HEK293 (cell line): ENCODE results near the gene SRP14.

Experiments used
- GLI4 ChIP-seq: fragments of 450-650 bp; formaldehyde crosslinking; IDR thresholded peaks from 2 replicates; pipeline ENCODE4 v1.5.1; 2016; ENCODE audit warnings: missing biosample characterization, missing genetic modification characterization
- KLF10 ChIP-seq: fragments of 450-650 bp; IDR thresholded peaks from 2 replicates; pipeline ENCODE4 v1.5.1; 2018; ENCODE audit warnings: missing biosample characterization, mild to moderate bottlenecking, missing genetic modification characterization
- KLF16 ChIP-seq: fragments of 450-650 bp; formaldehyde crosslinking; IDR thresholded peaks from 2 replicates; pipeline ENCODE4 v1.5.1; 2017; ENCODE audit warnings: missing biosample characterization, missing genetic modification characterization
- SP2 ChIP-seq: fragments of 450-650 bp; formaldehyde crosslinking; IDR thresholded peaks from 2 replicates; pipeline ENCODE4 v1.5.1; 2016; ENCODE audit warnings: missing biosample characterization, missing genetic modification characterization
- SP3 ChIP-seq: fragments of 450-650 bp; formaldehyde crosslinking; IDR thresholded peaks from 2 replicates; pipeline ENCODE4 v1.5.1; 2016; ENCODE audit warnings: missing biosample characterization, missing genetic modification characterization
- ZBTB20 ChIP-seq: fragments of 450-650 bp; formaldehyde crosslinking; IDR thresholded peaks from 2 replicates; pipeline ENCODE4 v1.5.1; 2016; ENCODE audit warnings: missing biosample characterization, missing genetic modification characterization
- ZFP41 ChIP-seq: fragments of 450-650 bp; formaldehyde crosslinking; IDR thresholded peaks from 2 replicates; pipeline ENCODE4 v1.5.1; 2016; ENCODE audit warnings: missing biosample characterization, missing genetic modification characterization, borderline replicate concordance
- ZIC2 ChIP-seq: fragments of 450-650 bp; formaldehyde crosslinking; IDR thresholded peaks from 2 replicates; pipeline ENCODE4 v1.5.1; 2016; ENCODE audit warnings: missing biosample characterization, missing genetic modification characterization
- ZNF112 ChIP-seq: fragments of 450-650 bp; formaldehyde crosslinking; IDR thresholded peaks from 2 replicates; pipeline ENCODE4 v1.5.0; 2017; ENCODE audit warnings: missing biosample characterization, missing genetic modification characterization
- ZNF211 ChIP-seq: fragments of 450-650 bp; formaldehyde crosslinking; IDR thresholded peaks from 2 replicates; pipeline ENCODE4 v1.5.1; 2016; ENCODE audit warnings: low read depth, missing biosample characterization, missing genetic modification characterization
- ZNF23 ChIP-seq: fragments of 450-650 bp; formaldehyde crosslinking; IDR thresholded peaks from 2 replicates; pipeline ENCODE4 v1.5.1; 2016; ENCODE audit warnings: missing biosample characterization, missing genetic modification characterization, borderline replicate concordance
- ZNF24 ChIP-seq: fragments of 450-650 bp; formaldehyde crosslinking; IDR thresholded peaks from 2 replicates; pipeline ENCODE4 v1.5.1; 2016; ENCODE audit warnings: missing biosample characterization, missing genetic modification characterization
- ZNF266 ChIP-seq: fragments of 450-650 bp; formaldehyde crosslinking; IDR thresholded peaks from 2 replicates; pipeline ENCODE4 v1.5.1; 2016; ENCODE audit warnings: missing biosample characterization, missing genetic modification characterization, low read depth
- ZNF302 ChIP-seq: fragments of 450-650 bp; formaldehyde crosslinking; IDR thresholded peaks from 2 replicates; pipeline ENCODE4 v1.5.1; 2016; ENCODE audit warnings: missing biosample characterization, missing genetic modification characterization, low read depth
- ZNF366 ChIP-seq: fragments of 450-650 bp; formaldehyde crosslinking; conservative IDR thresholded peaks from 2 replicates; pipeline ENCODE4 v1.5.1; 2016; ENCODE audit warnings: missing biosample characterization, missing genetic modification characterization
- ZNF426 ChIP-seq: fragments of 450-650 bp; formaldehyde crosslinking; IDR thresholded peaks from 2 replicates; pipeline ENCODE4 v1.5.1; 2017; ENCODE audit warnings: missing biosample characterization, missing genetic modification characterization, mild to moderate bottlenecking, inconsistent platforms, moderate library complexity
- ZNF560 ChIP-seq: fragments of 450-650 bp; formaldehyde crosslinking; IDR thresholded peaks from 2 replicates; pipeline ENCODE4 v1.5.1; 2017; ENCODE audit warnings: missing biosample characterization, missing genetic modification characterization, borderline replicate concordance
- ZNF585B ChIP-seq: fragments of 450-650 bp; formaldehyde crosslinking; IDR thresholded peaks from 2 replicates; pipeline ENCODE4 v1.5.1; 2016; ENCODE audit warnings: missing biosample characterization, missing genetic modification characterization
- ZNF600 ChIP-seq: fragments of 450-650 bp; formaldehyde crosslinking; IDR thresholded peaks from 2 replicates; pipeline ENCODE4 v1.5.1; 2016; ENCODE audit warnings: missing biosample characterization, missing genetic modification characterization
- ZNF629 ChIP-seq: fragments of 450-650 bp; formaldehyde crosslinking; IDR thresholded peaks from 2 replicates; pipeline ENCODE4 v1.5.1; 2017; ENCODE audit warnings: missing biosample characterization, missing genetic modification characterization
- ZNF707 ChIP-seq: fragments of 450-650 bp; formaldehyde crosslinking; IDR thresholded peaks from 2 replicates; pipeline ENCODE4 v1.5.1; 2016; ENCODE audit warnings: missing biosample characterization, missing genetic modification characterization
- ZNF843 ChIP-seq: fragments of 450-650 bp; formaldehyde crosslinking; IDR thresholded peaks from 2 replicates; pipeline ENCODE4 v1.5.1; 2016; ENCODE audit warnings: missing biosample characterization, missing genetic modification characterization
- TF ChIP-seq, protein P1 (sequence below): fragments of 450-650 bp; formaldehyde crosslinking; IDR thresholded peaks from 2 replicates; pipeline ENCODE4; 2016; ENCODE audit warnings: missing biosample characterization, missing genetic modification characterization
- TF ChIP-seq, protein P2 (sequence below): fragments of 450-650 bp; formaldehyde crosslinking; IDR thresholded peaks from 2 replicates; pipeline ENCODE4 v1.5.1; 2016; ENCODE audit warnings: missing biosample characterization, missing genetic modification characterization
- TF ChIP-seq, protein P3 (sequence below): fragments of 450-650 bp; IDR thresholded peaks from 2 replicates; pipeline ENCODE4 v1.5.1; 2018; ENCODE audit warnings: missing biosample characterization, mild to moderate bottlenecking, missing genetic modification characterization
- TF ChIP-seq, protein P4 (sequence below): fragments of 450-650 bp; formaldehyde crosslinking; IDR thresholded peaks from 2 replicates; pipeline ENCODE4 v1.5.1; 2017; ENCODE audit warnings: missing biosample characterization, missing genetic modification characterization
- TF ChIP-seq, protein P5 (sequence below): fragments of 450-650 bp; formaldehyde crosslinking; IDR thresholded peaks from 2 replicates; pipeline ENCODE4 v1.5.1; 2016; ENCODE audit warnings: missing biosample characterization, missing genetic modification characterization
- TF ChIP-seq, protein P6 (sequence below): fragments of 450-650 bp; formaldehyde crosslinking; conservative IDR thresholded peaks from 2 replicates; pipeline ENCODE4 v1.5.1; 2016; ENCODE audit warnings: low read depth, missing biosample characterization, missing genetic modification characterization

SRP14 gene

DNA sequence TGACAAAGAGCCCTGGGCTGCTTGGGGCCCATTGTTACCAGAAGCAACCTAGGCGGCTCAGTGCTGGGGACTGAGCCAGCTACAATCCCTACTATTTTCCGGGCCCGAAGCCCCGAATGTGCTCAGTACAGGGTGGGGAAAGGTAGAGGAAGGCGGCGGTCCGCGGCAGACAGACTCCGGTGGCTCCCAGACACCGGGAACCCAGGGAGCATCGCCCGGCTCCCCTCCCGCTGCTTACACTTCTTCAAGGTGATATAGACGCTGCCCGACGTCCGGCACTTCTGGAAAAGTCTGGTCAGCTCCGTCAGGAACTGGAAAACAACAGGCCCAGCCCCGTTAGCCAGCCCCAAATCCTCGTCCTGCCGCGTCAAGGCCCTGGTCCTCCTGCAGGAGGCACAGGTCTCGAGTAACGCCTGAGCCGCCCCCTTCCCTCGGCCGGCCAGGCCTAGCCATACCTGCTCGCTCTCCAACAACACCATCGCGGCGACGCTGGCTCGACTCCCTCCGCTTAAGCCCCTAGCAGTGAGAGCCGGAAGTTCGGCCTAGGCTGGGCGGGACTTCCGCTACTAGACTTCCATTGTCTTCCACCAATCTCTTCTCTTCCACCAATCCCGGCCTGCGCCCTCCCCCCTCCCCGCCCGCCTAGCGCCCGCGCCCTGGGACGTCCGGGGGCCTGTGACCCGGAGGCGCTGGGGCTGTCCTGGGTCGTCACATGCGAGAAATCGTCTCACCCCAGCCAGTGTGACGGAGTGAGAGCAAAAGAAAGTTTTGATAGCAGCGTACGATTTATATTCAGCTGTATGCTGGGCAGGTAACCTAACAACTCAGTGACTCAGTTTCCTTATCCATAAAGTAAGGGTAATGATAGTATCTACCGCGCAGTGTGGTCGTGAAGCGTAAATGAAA lies at the start of gene SRP14 (continued):
- TF ChIP-seq ZNF426 (tag by site-specific recombination) (no peak), ZNF211 (tag by site-specific recombination) (no peak), ZFP41 (tag by site-specific recombination) (no peak), ZNF560 (tag by site-specific recombination) (no peak), ZNF843 (no peak), ZNF302 (no peak), GLI4 (no peak), SP2 (tag by site-specific recombination) (peak; percentile 94), SP3 (tag by site-specific recombination) (peak; percentile 80), ZBTB20 (tag by site-specific recombination) (peak; percentile 62), ZNF585B (no peak), ZNF600 (tag by site-specific recombination) (no peak), ZNF707 (tag by site-specific recombination) (no peak), ZNF266 (tag by site-specific recombination) (no peak), ZNF112 (tag by site-specific recombination) (no peak), ZNF629 (tag by site-specific recombination) (peak; percentile 46), KLF16 (tag by site-specific recombination) (peak; percentile 28; the same call in 1 of the 2 replicates), ZIC2 (tag by site-specific recombination) (peak; percentile 54; the same call in 1 of the 2 replicates), KLF10 (tag by site-specific recombination) (no peak), ZNF23 (tag by site-specific recombination) (no peak), ZNF366 (tag by site-specific recombination) (peak; percentile 89), ZNF24 (tag by site-specific recombination) (no peak)
- TF ChIP-seq, protein P1, sequence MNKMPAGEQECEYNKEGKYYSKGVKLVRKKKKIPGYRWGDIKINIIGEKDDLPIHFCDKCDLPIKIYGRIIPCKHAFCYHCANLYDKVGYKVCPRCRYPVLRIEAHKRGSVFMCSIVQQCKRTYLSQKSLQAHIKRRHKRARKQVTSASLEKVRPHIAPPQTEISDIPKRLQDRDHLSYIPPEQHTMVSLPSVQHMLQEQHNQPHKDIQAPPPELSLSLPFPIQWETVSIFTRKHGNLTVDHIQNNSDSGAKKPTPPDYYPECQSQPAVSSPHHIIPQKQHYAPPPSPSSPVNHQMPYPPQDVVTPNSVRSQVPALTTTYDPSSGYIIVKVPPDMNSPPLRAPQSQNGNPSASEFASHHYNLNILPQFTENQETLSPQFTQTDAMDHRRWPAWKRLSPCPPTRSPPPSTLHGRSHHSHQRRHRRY (tag by site-specific recombination): no peak
- TF ChIP-seq, protein P2, sequence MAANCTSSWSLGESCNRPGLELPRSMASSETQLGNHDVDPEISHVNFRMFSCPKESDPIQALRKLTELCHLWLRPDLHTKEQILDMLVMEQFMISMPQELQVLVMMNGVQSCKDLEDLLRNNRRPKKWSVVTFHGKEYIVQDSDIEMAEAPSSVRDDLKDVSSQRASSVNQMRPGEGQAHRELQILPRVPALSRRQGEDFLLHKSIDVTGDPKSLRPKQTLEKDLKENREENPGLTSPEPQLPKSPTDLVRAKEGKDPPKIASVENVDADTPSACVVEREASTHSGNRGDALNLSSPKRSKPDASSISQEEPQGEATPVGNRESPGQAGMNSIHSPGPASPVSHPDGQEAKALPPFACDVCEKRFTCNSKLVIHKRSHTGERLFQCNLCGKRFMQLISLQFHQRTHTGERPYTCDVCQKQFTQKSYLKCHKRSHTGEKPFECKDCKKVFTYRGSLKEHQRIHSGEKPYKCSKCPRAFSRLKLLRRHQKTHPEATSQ: 0 out of 2 replicates have a peak, but pooled peaks have one; percentile 34
- TF ChIP-seq, protein P3, sequence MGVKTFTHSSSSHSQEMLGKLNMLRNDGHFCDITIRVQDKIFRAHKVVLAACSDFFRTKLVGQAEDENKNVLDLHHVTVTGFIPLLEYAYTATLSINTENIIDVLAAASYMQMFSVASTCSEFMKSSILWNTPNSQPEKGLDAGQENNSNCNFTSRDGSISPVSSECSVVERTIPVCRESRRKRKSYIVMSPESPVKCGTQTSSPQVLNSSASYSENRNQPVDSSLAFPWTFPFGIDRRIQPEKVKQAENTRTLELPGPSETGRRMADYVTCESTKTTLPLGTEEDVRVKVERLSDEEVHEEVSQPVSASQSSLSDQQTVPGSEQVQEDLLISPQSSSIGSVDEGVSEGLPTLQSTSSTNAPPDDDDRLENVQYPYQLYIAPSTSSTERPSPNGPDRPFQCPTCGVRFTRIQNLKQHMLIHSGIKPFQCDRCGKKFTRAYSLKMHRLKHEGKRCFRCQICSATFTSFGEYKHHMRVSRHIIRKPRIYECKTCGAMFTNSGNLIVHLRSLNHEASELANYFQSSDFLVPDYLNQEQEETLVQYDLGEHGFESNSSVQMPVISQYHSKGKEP (tag by site-specific recombination): no peak
- TF ChIP-seq, protein P4, sequence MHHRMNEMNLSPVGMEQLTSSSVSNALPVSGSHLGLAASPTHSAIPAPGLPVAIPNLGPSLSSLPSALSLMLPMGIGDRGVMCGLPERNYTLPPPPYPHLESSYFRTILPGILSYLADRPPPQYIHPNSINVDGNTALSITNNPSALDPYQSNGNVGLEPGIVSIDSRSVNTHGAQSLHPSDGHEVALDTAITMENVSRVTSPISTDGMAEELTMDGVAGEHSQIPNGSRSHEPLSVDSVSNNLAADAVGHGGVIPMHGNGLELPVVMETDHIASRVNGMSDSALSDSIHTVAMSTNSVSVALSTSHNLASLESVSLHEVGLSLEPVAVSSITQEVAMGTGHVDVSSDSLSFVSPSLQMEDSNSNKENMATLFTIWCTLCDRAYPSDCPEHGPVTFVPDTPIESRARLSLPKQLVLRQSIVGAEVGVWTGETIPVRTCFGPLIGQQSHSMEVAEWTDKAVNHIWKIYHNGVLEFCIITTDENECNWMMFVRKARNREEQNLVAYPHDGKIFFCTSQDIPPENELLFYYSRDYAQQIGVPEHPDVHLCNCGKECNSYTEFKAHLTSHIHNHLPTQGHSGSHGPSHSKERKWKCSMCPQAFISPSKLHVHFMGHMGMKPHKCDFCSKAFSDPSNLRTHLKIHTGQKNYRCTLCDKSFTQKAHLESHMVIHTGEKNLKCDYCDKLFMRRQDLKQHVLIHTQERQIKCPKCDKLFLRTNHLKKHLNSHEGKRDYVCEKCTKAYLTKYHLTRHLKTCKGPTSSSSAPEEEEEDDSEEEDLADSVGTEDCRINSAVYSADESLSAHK: no peak
- TF ChIP-seq, protein P5, sequence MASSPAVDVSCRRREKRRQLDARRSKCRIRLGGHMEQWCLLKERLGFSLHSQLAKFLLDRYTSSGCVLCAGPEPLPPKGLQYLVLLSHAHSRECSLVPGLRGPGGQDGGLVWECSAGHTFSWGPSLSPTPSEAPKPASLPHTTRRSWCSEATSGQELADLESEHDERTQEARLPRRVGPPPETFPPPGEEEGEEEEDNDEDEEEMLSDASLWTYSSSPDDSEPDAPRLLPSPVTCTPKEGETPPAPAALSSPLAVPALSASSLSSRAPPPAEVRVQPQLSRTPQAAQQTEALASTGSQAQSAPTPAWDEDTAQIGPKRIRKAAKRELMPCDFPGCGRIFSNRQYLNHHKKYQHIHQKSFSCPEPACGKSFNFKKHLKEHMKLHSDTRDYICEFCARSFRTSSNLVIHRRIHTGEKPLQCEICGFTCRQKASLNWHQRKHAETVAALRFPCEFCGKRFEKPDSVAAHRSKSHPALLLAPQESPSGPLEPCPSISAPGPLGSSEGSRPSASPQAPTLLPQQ (tag by site-specific recombination): 0 out of 2 replicates have a peak, but pooled peaks have one; percentile 33
- TF ChIP-seq, protein P6, sequence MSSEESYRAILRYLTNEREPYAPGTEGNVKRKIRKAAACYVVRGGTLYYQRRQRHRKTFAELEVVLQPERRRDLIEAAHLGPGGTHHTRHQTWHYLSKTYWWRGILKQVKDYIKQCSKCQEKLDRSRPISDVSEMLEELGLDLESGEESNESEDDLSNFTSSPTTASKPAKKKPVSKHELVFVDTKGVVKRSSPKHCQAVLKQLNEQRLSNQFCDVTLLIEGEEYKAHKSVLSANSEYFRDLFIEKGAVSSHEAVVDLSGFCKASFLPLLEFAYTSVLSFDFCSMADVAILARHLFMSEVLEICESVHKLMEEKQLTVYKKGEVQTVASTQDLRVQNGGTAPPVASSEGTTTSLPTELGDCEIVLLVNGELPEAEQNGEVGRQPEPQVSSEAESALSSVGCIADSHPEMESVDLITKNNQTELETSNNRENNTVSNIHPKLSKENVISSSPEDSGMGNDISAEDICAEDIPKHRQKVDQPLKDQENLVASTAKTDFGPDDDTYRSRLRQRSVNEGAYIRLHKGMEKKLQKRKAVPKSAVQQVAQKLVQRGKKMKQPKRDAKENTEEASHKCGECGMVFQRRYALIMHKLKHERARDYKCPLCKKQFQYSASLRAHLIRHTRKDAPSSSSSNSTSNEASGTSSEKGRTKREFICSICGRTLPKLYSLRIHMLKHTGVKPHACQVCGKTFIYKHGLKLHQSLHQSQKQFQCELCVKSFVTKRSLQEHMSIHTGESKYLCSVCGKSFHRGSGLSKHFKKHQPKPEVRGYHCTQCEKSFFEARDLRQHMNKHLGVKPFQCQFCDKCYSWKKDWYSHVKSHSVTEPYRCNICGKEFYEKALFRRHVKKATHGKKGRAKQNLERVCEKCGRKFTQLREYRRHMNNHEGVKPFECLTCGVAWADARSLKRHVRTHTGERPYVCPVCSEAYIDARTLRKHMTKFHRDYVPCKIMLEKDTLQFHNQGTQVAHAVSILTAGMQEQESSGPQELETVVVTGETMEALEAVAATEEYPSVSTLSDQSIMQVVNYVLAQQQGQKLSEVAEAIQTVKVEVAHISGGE: peak; percentile 57
